ENCODE measurements around the gene ZNRD2. TPM values are rescaled to one million over a fixed set of nuclear protein-coding genes. Genes with fewer than 3 reads are reported as not detected.

The ZNRD2 gene
- total RNA-seq, 1 experiment from 2014 or later = 66.8 TPM

DNA sequence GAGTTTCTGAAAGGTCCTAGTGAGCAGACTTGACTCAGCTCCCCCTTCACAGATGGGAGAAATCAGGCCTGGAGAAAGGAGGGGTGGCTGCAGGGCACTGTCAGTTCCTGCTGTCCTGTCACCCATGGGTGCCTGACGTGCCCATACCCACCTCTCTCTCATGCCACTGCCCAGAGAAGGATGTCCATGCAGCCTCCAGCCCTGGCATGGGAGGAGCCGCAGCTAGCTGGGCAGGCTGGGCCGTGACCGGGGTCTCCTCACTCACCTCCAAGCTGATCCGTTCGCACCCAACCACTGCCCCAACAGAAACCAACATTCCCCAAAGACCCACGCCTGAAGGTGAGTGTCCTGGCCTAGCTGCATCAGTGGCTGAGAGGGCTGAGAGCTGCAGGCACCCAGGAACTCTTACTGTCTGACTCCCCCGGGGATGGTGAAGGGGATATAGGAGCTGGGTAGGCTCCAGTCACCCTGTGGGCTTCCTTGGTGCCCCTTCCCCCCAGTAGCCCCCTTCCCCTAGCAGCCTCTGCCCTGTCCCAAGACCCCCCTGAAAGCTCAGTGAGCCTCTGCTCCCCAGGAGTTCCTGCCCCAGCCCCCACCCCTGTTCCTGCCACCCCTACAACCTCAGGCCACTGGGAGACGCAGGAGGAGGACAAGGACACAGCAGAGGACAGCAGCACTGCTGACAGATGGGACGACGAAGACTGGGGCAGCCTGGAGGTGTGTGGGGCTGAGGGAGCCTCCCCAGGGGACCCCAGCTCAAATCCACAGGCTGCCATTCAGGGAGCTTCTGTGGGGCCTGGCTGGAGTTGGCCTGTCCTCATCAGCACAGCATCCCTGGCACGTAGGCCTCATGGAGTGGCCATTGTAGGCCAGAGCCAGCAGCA lies 33.6 kb upstream of the ZNRD2 start:
- intact Hi-C loops (cut with micrococcal nuclease) = no loop called here
- no peak overlapping the region for H3K9ac ChIP-seq (ENCODE audit: low read length)
- H4K20me1 ChIP-seq (ENCODE audit: insufficient read depth) = no peaks in the 10 kb centered on the region
- no peaks in the 10 kb centered on the region for H3K27me3 ChIP-seq (ENCODE audit: insufficient read depth, low read length)
- TF ChIP-seq POLR2AphosphoS5 (IDR thresholded peaks at IDR 0.05; ENCODE audit: low read depth, low read length) (0 out of 2 replicates have a peak, but pooled peaks have one; percentile 45), YY1 (IDR thresholded peaks at IDR 0.05; ENCODE audit: extremely low read depth, insufficient replicate concordance, low read depth, low read length) (no peak)
- CTCF ChIA-PET = no interaction called here
- POLR2A ChIA-PET = no interaction called here
- H2AFZ ChIP-seq (ENCODE audit: low read depth, low read length, poor library complexity, severe bottlenecking) = no peak overlapping the region
- peak overlapping the region; percentile 49; the same call in 1 of the 2 replicates for H3K27ac ChIP-seq (ENCODE audit: low read depth, low read length)
- RAD21 ChIA-PET (ENCODE audit: low non-redundant PET in 1 of 2, low total read pairs in 2 of 2, uncharacterized antibody in 2 of 2, unreplicated experiment in 2 of 2) = interaction anchor here (0.6 to 0.7 kb wide), 2 partner anchors 27 to 36 kb away, joined by 3 read pairs; partner anchors contain the start of gene FAM89B (in 1 of the 2)
- H3K4me2 ChIP-seq (ENCODE audit: low read length) = no peak overlapping the region
- DNase-seq (ENCODE audit: low read depth, low spot score) (no peak), ATAC-seq (no peak)
- no peaks in the 10 kb centered on the region for H3K9me3 ChIP-seq (ENCODE audit: control insufficient read depth in 1 of 2, insufficient read depth in 1 of 2, low read depth in 1 of 2, low read length in 2 of 2)
- H3K4me3 ChIP-seq (replicated peaks in 1 of 2; ENCODE audit: low read depth in 1 of 2, low read length in 2 of 2) = no peak overlapping the region
- H3K79me2 ChIP-seq (ENCODE audit: insufficient read depth, low read length) = peaks cover 24% of the 10 kb centered on the region
- no TSS peak for BruUV-seq (replicated peaks)
- peaks cover 4 to 13% of the 10 kb centered on the region in 2 experiments; a peak in 3 of 4 replicates for H3K36me3 ChIP-seq (ENCODE audit: control insufficient read depth in 1 of 2, insufficient read depth in 2 of 2, low read length in 2 of 2)
- peaks cover 13 to 34% of the 10 kb centered on the region in 2 experiments; a peak in 3 of 4 replicates for H3K4me1 ChIP-seq (ENCODE audit: control insufficient read depth in 1 of 2, insufficient read depth in 2 of 2, low read length in 2 of 2)
- H3K9me2 ChIP-seq (ENCODE audit: insufficient read depth) = no peaks in the 10 kb centered on the region

DNA sequence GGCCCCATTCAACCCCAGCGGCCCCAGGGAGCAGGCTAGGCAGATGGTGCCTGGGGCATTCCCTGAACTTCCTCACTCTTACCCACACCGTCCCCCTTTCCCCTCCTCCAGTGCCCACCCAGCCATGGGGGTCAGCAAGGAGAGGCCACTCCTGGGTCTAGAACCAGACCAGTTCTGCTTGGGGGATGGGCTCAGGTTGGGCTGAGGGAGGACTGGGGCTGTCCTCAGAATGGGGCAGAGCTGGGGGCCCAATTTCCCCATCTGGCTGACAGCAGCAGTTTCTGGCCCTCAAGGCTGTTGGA lies 33.0 kb upstream of the ZNRD2 start:
- POLR2A ChIA-PET = no interaction called here

More for the DNA sequence above, 33.0 kb upstream of the ZNRD2 start:
- H3K4me2 ChIP-seq (ENCODE audit: low read length) = no peak overlapping the region
- H3K4me1 ChIP-seq (ENCODE audit: control insufficient read depth in 1 of 2, insufficient read depth in 2 of 2, low read length in 2 of 2) = peaks cover 13 to 39% of the 10 kb centered on the region in 2 experiments; a peak in 3 of 4 replicates
- no peaks in the 10 kb centered on the region for H4K20me1 ChIP-seq (ENCODE audit: insufficient read depth)
- TF ChIP-seq FOSL1 (IDR thresholded peaks at IDR 0.05; ENCODE audit: low read depth) = no peak
- TF ChIP-seq CEBPB (IDR thresholded peaks at IDR 0.05; ENCODE audit: low read depth) = no peak
- no peak for TF ChIP-seq ZNF274 (IDR thresholded peaks at IDR 0.05; ENCODE audit: low read depth, low read length)
- TF ChIP-seq EGR1 (IDR thresholded peaks at IDR 0.05; ENCODE audit: low read depth) = no peak
- TF ChIP-seq ELF1 (IDR thresholded peaks at IDR 0.05; ENCODE audit: borderline replicate concordance, low read depth) = no peak
- TF ChIP-seq EZH2 (IDR thresholded peaks at IDR 0.05) = no peak
- peak; percentile 36; the same call in 1 of the 2 replicates for TF ChIP-seq POLR2AphosphoS5 (IDR thresholded peaks at IDR 0.05; ENCODE audit: low read depth, low read length)
- no peak for TF ChIP-seq SIN3A (IDR thresholded peaks at IDR 0.05; ENCODE audit: low read depth)
- no peaks in the 10 kb centered on the region for H3K9me2 ChIP-seq (ENCODE audit: insufficient read depth)
- no peaks in the 10 kb centered on the region for H3K27me3 ChIP-seq (ENCODE audit: insufficient read depth, low read length)
- H3K9ac ChIP-seq (ENCODE audit: low read length) = no peak overlapping the region
- H3K27ac ChIP-seq (ENCODE audit: low read depth, low read length) = peak overlapping the region; percentile 49; the same call in 1 of the 2 replicates
- H3K36me3 ChIP-seq (ENCODE audit: control insufficient read depth in 1 of 2, insufficient read depth in 2 of 2, low read length in 2 of 2) = peaks cover 4 to 10% of the 10 kb centered on the region in 2 experiments; a peak in 3 of 4 replicates
- ChIA-PET CTCF (no interaction called here), RAD21 (ENCODE audit: low non-redundant PET in 1 of 2, low total read pairs in 2 of 2, uncharacterized antibody in 2 of 2, unreplicated experiment in 2 of 2) (interaction anchor here in 1 of 2 experiments (0.6 kb wide), 1 partner anchor 27 kb away, joined by 3 read pairs; no protein-coding TSS in a partner anchor)
- no peak overlapping the region for H3K4me3 ChIP-seq (replicated peaks in 1 of 2; ENCODE audit: low read depth in 1 of 2, low read length in 2 of 2)
- peaks cover 24% of the 10 kb centered on the region for H3K79me2 ChIP-seq (ENCODE audit: insufficient read depth, low read length)
- H2AFZ ChIP-seq (ENCODE audit: low read depth, low read length, poor library complexity, severe bottlenecking) = no peak overlapping the region
- ATAC-seq (no peak), DNase-seq (ENCODE audit: low read depth, low spot score) (no peak)
- no TSS peak for BruUV-seq (replicated peaks)
- intact Hi-C loops (cut with micrococcal nuclease) = no loop called here
- H3K9me3 ChIP-seq (ENCODE audit: control insufficient read depth in 1 of 2, insufficient read depth in 1 of 2, low read depth in 1 of 2, low read length in 2 of 2) = no peaks in the 10 kb centered on the region
